ENCODE results near the gene TRIM39.

DNA sequence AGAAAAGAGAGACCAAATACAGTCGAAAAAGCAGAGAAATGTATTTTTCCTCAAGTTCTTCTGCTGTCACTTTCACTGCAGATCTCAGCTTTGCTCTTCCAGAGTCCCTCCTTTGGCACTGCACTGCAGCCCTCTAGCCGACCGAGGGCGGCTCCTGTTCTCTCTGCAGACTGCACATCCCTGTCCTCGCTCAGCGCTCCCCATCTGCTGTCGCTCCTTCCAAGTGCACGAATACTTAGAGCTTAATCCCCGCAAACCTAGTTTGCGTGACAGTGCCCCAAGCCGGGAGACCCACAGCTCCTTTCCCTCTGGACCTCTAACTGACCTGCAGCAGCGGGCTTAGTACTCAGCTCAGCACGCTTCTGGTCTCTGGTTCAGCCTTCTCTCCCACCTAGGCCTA, 33.4 kb downstream of the TRIM39 start:
- no peak for TF ChIP-seq POLR2A (IDR thresholded peaks at IDR 0.05; ENCODE audit: low read depth, low read length)
- no peak for TF ChIP-seq POLR2AphosphoS5 (IDR thresholded peaks at IDR 0.05; ENCODE audit: low read depth, low read length)

Measured in GM12892 (cell line).